Measurements from ENCODE around the gene HIGD1B.
A peak's percentile ranks its signal among the peaks of the same experiment; 100 is the strongest.

Gene HIGD1B

GRCh38 chr17:44862278-44862914 is 14.7 kb downstream of the HIGD1B start:
- TF ChIP-seq, protein P1, sequence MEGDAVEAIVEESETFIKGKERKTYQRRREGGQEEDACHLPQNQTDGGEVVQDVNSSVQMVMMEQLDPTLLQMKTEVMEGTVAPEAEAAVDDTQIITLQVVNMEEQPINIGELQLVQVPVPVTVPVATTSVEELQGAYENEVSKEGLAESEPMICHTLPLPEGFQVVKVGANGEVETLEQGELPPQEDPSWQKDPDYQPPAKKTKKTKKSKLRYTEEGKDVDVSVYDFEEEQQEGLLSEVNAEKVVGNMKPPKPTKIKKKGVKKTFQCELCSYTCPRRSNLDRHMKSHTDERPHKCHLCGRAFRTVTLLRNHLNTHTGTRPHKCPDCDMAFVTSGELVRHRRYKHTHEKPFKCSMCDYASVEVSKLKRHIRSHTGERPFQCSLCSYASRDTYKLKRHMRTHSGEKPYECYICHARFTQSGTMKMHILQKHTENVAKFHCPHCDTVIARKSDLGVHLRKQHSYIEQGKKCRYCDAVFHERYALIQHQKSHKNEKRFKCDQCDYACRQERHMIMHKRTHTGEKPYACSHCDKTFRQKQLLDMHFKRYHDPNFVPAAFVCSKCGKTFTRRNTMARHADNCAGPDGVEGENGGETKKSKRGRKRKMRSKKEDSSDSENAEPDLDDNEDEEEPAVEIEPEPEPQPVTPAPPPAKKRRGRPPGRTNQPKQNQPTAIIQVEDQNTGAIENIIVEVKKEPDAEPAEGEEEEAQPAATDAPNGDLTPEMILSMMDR (IDR thresholded peaks at IDR 0.05) = no peak

GRCh38 chr17:44863061-44863918 is 15.6 kb downstream of the HIGD1B start:
- TF ChIP-seq, protein P1 (IDR thresholded peaks at IDR 0.05) = no peak

- TF ChIP-seq, protein P1 (IDR thresholded peaks at IDR 0.05) = no peak
Measured at GRCh38 chr17:44864831-44865230, 17.1 kb downstream of the HIGD1B start.

- TF ChIP-seq, protein P1 (IDR thresholded peaks at IDR 0.05) = peak; percentile 87
Measured at GRCh38 chr17:44865231-44865660, 17.6 kb downstream of the HIGD1B start.

DNA sequence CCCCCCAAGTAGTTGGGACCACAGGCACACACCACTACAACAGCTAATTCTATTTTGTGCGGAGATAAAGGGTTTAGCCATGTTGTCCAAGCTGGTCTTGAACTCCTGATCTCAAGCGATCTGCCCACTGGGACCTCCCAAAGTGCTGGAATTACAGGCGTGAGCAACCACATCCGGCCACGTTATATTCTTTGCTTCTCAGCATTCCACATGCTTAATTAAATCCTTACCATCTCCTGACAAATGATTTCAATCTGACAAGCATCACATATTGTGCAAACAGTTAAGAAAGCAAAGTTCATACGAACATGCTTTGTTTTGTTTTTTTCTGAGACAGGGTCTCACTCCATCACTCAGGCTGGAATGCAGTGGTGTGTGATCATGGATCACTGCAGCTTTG is 18.2 kb downstream of the HIGD1B start:
- TF ChIP-seq, protein P1 (IDR thresholded peaks at IDR 0.05) = no peak

DNA sequence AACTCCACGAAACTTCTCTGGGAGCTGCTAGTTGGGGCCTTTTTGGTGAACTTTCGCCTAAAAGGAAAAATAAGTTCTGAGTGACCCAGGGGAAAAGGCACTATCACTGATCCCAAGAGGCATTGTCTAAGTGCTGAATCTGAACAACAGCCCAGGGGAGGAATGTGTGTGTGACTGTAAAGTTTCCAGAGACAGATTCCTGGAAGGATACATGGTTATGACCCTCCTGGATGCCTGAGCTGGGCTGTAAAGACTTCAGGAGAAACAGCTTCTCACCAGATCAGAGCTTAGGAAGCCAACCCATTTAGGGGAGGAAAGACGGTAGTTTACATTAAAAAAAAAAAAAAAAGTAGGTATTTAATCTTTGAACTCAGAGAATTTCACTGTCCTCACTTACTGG is 20.2 kb downstream of the HIGD1B start:
- TF ChIP-seq, protein P1 (IDR thresholded peaks at IDR 0.05) = no peak

- TF ChIP-seq, protein P1 (IDR thresholded peaks at IDR 0.05) = no peak
Measured at GRCh38 chr17:44871556-44871955, 23.9 kb downstream of the HIGD1B start.
